GM18861 (cell line): ENCODE measurements around the gene E2F8.

ENCODE experiments used
- ATAC-seq: cut with Tn5 transposase; IDR thresholded peaks from one replicate; pipeline ENCODE4 v1.9.1; 2021; ENCODE audit not compliant: unreplicated experiment

Gene E2F8

DNA sequence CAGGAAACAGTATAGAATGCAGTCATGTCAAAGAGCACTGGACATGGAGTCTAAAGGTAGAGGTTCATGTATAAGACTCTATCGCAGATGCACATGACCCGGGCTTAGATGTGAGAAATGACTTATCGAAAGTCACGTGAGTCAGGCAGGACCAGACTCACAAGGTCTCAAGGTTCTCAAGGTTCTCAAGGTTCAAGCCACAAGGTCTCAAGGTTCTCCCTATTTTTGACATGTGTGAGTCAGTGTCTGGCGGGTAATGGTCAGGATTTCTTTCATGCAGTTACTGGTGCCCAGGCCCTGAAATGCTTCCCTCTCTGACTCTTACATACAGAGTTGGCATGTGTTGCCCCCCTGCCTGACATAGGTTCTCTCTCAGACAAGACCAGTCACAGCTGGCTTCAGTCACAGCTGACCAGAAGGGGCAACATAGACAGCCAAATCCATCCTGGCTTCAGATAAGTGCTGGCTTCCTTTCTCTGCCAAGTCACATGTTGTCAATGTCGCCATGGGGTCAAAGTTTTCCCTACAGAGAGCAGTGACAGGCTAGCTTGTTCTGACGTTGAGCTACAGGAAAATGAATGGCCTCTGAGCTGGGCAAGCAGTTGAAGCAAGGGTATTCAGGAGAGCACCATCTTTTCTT is 49.1 kb downstream of the E2F8 start:
- no peak for ATAC-seq

- no peak for ATAC-seq
Measured at GRCh38 chr11:19187833-19188258, 52.9 kb downstream of the E2F8 start.

- no peak for ATAC-seq
Measured at GRCh38 chr11:19187114-19187832, 53.5 kb downstream of the E2F8 start.

GRCh38 chr11:19185516-19186052 is 55.2 kb downstream of the E2F8 start:
- ATAC-seq: no peak

DNA sequence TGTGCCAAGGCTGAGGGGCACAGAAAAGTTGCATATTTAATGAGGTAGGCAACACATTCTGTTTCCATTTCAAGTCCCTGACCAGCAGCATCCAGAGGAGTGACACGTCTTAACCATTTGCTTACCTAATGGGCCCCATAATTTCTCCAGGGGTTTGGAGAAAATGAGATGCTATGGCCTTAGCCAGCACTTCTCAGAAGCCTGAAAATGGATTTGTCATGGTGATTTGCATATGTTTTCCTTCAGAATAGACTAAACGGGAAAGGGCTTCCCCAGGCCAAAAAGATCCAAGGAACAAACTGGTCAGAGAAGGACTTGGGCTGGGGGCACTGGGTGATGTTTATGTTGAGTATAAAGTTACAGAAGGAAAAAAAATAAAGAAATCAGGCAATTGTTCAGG is 55.7 kb downstream of the E2F8 start:
- no peak for ATAC-seq

DNA sequence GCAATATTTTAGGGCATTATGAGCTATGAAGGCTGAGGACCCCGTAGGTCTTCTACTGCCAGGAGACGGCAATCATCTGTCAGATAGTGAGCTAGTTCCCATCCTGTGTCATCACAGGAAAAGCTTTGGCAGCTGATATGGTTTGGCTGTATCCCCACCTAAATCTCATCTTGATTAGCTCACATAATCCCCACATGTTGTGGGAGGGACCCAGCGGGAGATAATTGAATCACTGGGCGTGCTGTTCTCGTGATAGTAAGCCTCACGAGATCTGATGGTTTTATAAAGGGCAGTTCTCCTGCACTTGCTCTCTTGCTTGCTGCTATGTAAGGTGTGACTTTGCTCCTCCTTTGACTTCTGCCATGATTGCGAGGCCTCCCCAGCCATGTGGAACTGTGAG is 57.1 kb downstream of the E2F8 start:
- ATAC-seq: no peak

DNA sequence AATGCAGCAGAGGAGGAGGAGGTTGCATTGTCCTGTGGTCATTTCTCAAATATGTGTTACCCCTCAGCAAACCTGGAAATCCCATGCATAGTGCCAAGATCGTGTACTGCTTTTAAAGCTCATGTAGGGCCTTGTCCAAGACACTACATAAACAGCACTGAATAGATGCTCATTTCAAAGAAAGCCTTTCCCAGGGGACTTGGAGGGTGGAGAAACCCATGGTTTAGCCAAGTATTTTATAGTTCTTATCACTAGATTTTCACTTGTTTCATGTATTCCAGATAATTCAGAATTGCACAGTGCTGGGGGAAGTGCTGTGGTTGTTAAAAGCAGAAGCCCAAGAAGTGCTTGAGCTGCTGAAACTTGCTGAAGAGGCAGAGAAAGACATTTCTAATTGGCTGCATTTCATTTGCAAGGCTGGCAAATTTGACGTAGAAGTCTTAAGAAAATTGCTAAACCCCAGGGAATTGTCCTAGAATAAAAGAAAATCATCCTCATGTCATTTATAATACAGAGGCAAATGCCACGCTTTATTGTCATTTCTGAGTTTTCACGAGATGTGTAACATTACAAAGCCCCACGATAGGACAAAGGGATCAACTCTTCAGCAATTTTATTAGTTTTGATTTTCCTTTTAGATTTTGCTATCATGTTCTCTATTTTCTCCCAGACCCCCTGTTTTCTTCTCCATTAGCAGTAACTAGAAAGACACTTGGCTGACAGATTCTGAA is 59.0 kb downstream of the E2F8 start:
- ATAC-seq: no peak

DNA sequence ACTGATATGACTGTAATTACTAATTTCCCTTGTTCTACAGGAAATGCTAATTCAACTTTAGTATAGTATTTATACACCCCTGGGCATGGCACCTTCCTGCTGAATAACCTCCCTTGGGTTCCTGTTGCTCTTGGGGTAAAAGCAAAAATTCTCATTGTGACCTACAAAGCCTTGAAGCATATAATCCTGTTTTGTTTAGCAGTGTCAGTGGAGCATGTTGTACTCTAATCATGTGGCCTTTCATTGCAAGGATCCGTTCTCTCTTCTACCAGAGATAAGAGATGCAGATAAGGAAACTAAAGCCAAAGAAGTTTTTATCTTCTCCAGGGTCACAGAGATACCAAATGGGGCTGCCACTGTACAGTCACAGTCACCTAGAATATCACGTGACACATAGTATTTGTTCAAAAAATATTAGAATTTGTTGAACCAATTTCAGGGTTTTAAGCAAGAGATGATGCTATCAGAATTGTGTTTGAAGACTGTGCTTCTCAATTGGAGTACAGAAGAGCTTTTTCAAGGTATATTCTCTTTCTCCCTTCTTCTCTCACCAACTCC is 64.0 kb downstream of the E2F8 start:
- ATAC-seq: no peak
